BE2C (cell line): Measurements from ENCODE around the gene NAALADL1.

ENCODE experiments used
- DNase-seq: peaks from one replicate; pipeline ENCODE4 v3.0.0-alpha.2; 2020
- H3K27me3 ChIP-seq: fragments of 250-450 bp; sonication (Bioruptor Pico); 2 replicates; pipeline ENCODE4 v1.5.1; 2020; ENCODE audit warnings: mild to moderate bottlenecking
- H3K36me3 ChIP-seq: fragments of 250-450 bp; sonication (Bioruptor Pico); 2 replicates; pipeline ENCODE4 v1.5.1; 2020; ENCODE audit warnings: mild to moderate bottlenecking
- H3K4me1 ChIP-seq: fragments of 250-450 bp; sonication (Bioruptor Pico); 2 replicates; pipeline ENCODE4 v1.5.1; 2020
- H3K4me3 ChIP-seq: 2 replicates; pipeline ENCODE4 v1.5.1; 2011; ENCODE audit warnings: low read depth, low read length
- H3K9me3 ChIP-seq: fragments of 250-450 bp; sonication (Bioruptor Pico); 2 replicates; pipeline ENCODE4 v1.5.1; 2020
- TF ChIP-seq, protein P1 (sequence below): IDR thresholded peaks from 2 replicates; pipeline ENCODE4 v1.5.1; 2012; ENCODE audit warnings: mild to moderate bottlenecking, low read depth, low read length

NAALADL1 gene

DNA sequence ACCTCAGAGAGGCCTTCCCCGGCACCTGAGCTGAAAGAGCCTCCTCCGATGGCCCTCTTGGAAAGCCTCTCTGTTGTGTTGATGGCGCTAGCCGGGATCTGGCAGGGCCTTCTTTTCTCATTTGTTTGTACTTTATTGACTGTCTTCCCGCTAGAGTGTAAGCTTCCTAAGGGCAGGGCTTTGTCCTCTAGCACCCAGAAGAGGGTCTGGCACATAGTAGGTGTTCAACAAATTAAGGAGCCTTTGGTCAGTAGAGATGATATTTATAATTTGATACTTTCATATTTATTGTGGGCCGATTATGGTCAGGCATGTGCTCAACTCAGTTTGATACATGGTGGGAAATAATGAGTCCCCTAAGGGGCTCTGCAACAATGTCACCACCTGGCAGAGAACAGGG, 40.4 kb downstream of the NAALADL1 start:
- Histone ChIP-seq H3K36me3 (peaks cover 6% of the 10 kb centered on the region), H3K27me3 (no peaks in the 10 kb centered on the region), H3K4me1 (no peaks in the 10 kb centered on the region), H3K9me3 (no peaks in the 10 kb centered on the region), H3K4me3 (no peak overlapping the region)
- TF ChIP-seq, protein P1, sequence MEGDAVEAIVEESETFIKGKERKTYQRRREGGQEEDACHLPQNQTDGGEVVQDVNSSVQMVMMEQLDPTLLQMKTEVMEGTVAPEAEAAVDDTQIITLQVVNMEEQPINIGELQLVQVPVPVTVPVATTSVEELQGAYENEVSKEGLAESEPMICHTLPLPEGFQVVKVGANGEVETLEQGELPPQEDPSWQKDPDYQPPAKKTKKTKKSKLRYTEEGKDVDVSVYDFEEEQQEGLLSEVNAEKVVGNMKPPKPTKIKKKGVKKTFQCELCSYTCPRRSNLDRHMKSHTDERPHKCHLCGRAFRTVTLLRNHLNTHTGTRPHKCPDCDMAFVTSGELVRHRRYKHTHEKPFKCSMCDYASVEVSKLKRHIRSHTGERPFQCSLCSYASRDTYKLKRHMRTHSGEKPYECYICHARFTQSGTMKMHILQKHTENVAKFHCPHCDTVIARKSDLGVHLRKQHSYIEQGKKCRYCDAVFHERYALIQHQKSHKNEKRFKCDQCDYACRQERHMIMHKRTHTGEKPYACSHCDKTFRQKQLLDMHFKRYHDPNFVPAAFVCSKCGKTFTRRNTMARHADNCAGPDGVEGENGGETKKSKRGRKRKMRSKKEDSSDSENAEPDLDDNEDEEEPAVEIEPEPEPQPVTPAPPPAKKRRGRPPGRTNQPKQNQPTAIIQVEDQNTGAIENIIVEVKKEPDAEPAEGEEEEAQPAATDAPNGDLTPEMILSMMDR: no peak
- DNase-seq: no peak

DNA sequence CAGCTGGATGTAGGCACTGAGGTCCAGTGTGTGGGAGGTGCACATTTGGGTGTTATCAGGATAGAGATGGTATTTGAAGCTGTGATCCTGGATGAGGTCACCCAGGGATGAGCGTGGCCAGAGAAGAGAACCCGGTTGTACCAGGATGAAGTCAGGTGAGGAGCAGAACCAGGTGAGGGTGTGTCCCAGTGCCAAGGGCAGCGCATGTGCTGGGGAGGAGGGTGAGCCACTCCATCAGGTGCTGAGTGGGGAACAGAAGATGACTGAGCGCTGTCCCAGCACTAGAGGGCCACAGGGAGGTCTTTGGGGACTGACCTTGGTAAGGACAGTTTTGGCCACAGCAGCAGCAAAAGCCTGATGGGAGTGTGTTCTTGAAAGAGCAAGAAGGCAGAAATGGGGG, 41.6 kb downstream of the NAALADL1 start:
- Histone ChIP-seq H3K9me3 (no peaks in the 10 kb centered on the region), H3K4me1 (no peaks in the 10 kb centered on the region), H3K27me3 (no peaks in the 10 kb centered on the region), H3K4me3 (no peak overlapping the region), H3K36me3 (peaks cover 6% of the 10 kb centered on the region)
- DNase-seq: no peak
- TF ChIP-seq, protein P1: no peak

DNA sequence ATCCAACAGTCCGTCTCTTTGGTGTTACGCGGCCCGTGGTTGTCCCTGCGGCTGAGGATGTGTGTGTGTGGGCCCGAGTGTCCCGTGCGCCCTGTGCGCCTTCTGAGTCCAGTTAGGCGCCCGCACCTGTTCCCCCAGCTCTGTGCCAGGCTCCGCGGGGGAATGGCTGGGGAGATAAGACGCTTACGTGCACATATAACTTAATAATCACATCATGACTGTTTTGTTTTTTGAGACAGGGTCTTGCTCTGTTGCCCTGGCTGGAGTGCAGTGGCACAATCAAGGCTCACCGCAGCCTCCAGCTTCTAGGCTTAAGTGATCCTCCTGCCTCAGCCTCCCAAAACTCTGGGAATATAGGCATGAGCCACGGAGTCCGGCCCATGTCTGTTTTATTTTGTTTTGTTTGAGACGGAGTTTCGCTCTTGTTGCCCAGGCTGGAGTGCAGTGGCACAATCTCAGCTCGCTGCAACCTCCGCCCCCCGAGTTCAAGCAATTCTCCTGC, 43.6 kb downstream of the NAALADL1 start:
- TF ChIP-seq, protein P1: no peak
- peaks cover 6% of the 10 kb centered on the region; the same call in 1 of the 2 replicates for H3K36me3 ChIP-seq
- H3K9me3 ChIP-seq: no peaks in the 10 kb centered on the region
- no peaks in the 10 kb centered on the region for H3K27me3 ChIP-seq
- peak overlapping the region; percentile 62 for H3K4me3 ChIP-seq
- no peak for DNase-seq
- no peaks in the 10 kb centered on the region for H3K4me1 ChIP-seq

DNA sequence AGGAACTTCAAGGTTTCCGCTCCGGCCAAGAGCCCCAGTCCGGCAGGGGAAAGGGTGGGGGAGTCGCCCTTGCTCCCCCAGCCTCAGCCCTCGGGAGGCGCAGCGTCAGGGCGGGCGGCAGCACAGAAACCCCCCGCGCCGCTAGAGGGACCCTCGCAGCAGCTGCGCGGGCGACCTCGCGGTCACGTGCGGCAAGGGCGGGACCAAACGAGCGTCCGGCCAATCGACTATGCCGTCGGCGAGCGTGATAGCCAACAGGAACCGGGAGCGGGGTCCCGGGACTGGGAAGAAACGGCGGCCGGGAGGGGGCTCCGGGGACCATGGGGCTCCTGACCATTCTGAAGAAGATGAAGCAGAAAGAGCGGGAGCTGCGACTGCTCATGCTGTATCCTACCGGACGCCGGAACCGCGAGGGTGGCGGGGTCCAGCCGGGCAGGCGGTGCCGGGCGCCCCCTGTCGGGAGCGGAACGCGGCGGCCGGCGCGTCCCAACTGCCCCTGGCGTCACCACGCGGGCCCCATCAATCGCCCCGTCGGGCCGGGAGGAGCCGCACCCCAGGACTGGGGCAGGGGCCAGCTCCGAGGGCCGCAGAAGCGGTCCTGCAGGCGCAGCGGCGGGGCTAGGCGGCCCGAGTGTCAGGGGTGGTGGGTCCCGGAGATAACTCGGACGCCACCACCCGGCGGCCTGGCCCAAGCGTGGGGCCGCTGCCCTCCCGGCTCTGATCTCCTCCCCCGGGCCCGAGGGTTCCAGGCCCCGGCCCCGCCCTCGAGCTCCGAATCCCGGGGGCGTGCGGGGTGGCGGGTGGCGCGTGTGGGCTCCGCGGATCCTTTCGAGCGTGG, 44.2 kb downstream of the NAALADL1 start, which contains the start of gene ARL2:
Gene ARL2 (plus strand): TSS at position 273 of the 838 bp plus-strand sequence. CDS start 48 bp downstream, at position 321.
- no peaks in the 10 kb centered on the region for H3K4me1 ChIP-seq

DNA sequence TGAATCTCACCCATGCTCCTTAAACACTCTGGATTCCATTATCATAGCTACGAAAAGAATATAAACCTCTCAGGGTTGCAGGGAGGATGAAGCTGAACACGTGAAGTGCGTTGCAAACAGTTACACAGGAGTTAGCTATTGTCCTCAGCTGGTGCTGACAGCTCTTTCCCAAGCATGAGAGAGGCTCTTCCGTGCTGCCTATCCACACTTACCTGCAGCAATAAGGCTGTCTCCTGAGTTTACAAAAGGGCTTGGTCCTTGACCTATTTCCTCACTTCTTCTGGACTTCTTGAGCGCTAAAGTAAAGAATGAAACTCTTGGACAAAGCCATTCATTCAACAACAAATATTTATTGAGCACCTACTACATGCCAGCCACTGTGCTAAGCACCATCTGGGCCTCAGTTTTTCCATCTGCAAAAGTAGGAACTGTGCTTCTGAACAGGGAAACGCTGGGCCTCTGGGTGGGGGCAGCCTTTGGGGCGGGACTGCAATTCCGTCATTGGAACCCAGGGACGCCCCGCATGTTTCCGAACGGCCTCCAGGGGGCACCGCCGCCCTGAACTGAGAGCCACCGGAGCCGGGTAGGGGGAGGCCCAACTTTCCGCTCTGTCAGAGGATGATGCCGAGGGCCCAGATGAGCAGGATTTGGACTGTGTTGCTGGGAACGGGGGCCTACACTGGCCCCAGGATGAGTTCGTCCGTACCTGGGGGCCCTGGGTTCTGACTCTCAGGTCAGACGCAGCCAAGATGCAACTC, 45.0 kb downstream of the NAALADL1 start:
- Histone ChIP-seq H3K4me1 (no peaks in the 10 kb centered on the region), H3K27me3 (no peaks in the 10 kb centered on the region), H3K9me3 (no peaks in the 10 kb centered on the region), H3K36me3 (peaks cover under 1% of the 10 kb centered on the region; the same call in 1 of the 2 replicates), H3K4me3 (peak overlapping the region; percentile 62)
- TF ChIP-seq, protein P1: peak; percentile 56; the same call in 1 of the 2 replicates
- DNase-seq: peak; percentile 84

More for the DNA sequence above, 44.2 kb downstream of the NAALADL1 start, which contains the start of gene ARL2:
- TF ChIP-seq, protein P1: peak; percentile 30; the same call in 1 of the 2 replicates
- H3K36me3 ChIP-seq: peaks cover 6% of the 10 kb centered on the region; the same call in 1 of the 2 replicates
- H3K27me3 ChIP-seq: no peaks in the 10 kb centered on the region
- DNase-seq: peak; percentile 91
- H3K9me3 ChIP-seq: no peaks in the 10 kb centered on the region
- H3K4me3 ChIP-seq: peak within 1 kb of the TSS; percentile 62
